Activated CD4-positive, alpha-beta T cell treated with anti-CD3 and anti-CD28 coated beads, Interleukin-2, amount 50 U/mL, for 4 hours (primary cell): ENCODE data around the gene TGFB3.
"Not testable (repeated sequence)": the region's sequence is repeated elsewhere in the genome, so short reads cannot be mapped to it uniquely, and the experiment has no call there.

Source experiments
- DNase-seq, 2 experiments: peaks; one replicate each; pipeline ENCODE4 v3.0.0-alpha.2; 2020

The TGFB3 gene

DNA sequence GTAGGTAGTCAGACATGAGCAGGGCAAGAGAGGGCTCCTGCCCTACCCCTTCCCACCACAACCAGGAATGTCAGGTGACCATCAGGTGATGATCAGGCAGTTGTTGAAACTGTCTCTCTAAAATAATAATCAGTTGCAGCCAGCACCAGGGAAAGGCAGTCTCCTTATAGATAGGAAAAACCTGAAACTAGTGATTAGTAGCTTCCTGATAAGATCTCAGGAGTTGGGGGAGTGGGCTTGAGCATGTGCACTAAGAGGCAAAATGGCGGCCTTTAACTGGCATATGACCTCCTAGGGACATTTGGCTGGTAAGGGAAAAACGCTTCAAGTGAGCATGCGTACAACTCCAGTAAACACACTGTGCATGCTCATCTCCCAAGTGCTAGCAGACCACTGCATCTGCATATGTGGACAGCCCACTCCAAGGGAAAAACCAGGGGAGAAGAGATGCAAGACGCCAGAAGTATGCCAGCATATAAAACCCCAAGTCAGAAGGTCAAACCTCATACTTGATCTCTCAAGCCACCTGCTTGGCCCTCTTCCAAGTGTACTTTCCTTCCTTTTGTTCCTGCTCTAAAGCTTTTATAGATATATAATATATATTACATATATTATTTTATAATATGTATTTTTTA, 37.1 kb downstream of the TGFB3 start:
- DNase-seq, result no peak

DNA sequence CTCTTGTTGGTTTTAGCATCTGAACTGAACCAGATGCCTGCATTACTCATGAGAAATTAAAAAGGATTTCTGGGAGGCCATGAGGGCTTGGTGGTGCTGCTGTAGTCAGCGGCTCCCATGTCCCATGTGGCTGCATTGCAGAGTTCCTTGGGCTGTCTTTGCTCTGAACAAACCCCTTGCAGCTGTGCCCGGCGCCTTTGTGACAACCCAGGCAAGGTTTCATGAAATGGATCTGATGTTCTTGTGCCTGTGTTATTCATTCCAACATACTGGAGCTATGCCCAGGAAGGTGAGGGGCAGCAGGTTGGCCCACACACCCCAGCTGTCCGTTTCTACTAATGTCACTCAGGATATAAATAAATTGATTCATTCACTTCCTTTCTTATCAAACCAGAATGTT, 40.8 kb downstream of the TGFB3 start:
- DNase-seq, result no peak

DNA sequence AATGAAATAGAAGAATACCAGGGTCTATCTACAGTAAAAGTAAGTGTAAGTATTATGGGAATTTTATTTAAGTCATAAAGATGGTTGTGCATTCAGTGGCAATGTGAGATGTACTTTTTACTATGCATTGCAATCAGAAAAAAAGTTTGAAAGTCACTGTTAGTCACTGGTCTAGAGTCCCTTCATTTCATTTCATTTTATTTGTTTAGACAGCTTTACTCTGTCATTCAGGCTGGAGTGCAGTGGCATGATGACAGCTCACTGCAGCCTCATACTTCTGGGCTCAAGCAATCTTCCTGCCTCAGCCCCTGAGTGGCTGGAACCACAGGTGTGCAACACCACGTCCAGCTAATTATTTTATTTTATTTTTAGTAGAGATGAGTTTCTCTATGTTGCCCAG, 42.6 kb downstream of the TGFB3 start:
- DNase-seq, result no peak

DNA sequence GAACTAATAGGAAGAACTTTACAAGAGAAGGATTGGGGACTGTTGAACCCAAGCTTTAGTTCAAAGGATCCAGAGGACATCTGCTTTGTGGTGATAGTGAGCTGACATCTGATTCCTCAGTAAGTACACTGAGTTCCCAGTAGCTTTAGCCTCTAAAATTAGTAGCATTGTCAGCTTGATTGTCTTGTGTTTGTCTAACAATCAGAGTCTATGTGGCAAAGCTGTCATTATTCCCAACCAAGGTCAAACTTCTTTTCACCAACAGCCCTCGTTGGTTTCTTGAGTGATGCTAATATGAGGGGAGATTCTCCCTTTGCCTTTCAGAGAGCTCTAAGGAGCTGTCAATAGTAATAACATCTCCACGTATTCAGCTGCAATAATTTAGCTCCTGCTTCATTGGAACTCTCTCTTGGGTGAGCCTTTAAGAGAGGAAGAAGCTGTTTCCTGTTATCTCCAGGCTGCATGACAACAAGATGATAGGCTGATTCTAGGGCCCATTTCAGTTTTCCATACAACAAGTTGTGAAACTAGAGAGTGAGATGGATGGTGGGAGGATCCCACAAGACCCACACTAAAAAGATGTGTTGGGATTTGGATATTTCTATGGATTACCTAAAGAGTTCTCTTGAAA, 46.7 kb downstream of the TGFB3 start:
- no peak for DNase-seq

DNA sequence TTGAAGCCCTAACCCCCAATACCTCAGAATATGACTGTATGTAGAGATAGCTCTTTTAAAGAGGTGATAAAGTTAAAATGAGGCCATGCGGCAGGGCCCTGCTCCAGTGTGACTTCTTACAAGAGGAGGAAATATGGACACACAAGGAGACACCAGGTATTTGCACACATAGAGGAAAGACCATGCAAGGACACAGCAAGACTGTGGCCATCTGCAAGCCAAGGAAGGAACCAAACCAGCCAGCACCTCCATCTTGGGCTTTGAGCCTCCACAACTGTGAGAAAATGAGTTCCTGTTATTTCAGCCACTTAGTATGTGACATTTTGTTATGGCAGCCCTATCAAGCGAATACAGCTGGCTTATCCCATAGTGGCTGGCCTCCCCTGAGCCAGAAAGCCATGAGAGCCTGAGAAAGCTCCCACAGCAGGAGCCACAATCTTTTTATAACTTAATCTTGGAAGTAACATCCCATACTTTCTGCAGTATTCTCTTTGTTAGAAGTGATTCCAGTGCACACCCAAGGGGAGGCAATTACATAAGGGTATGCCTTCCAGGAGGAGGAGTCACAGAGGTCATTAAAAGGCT, 48.0 kb downstream of the TGFB3 start:
- no peak for DNase-seq

DNA sequence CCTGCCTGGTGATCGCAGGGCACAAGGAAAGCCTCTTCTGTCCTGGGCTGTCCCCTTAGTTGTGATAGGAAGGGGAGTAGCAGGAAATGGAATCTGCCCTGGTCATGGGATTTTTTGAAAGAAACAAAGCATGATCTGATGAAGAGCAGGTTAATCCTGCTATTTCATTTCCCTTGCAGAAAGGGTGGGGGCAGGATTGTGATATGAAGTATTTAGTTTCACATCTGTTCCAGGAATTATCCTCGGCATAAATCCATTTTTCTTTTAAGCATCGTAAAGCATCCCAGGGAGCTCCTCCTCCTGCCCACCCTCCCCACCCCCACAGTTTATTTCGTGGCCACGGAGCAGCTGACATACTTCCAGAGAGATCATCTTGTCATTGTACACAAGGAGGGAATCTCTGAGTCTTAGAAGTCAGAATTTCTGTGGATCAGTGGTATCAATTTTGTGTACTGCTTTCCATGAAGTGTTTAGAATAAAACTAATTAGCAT, 53.1 kb downstream of the TGFB3 start:
- DNase-seq, result no peak

DNA sequence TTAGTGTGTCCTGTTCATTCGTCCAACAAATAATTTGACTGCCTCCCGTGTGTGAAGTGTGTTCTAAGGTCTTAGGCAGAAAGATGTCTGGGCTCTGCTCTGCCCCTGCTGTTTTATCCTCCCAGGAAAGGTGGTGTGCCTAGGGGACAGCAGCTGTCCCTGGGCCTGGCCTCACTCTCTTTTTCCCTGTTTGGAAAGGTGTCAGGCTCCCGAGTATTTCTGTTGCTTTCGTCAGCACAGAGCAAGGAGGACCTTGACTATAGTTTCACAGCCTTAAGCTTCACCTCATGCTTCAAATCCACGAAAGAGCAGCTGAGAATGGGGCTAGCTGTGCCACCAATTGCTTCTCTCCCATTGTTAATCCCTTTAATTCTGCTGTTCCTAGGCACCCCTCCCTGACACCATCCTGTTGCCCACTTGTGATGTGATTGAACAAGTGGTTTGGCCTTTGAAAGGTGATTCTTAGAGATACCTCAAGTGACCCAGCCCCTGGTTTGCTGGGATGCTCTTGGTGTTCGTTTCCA, 54.2 kb downstream of the TGFB3 start:
- no peak for DNase-seq

DNA sequence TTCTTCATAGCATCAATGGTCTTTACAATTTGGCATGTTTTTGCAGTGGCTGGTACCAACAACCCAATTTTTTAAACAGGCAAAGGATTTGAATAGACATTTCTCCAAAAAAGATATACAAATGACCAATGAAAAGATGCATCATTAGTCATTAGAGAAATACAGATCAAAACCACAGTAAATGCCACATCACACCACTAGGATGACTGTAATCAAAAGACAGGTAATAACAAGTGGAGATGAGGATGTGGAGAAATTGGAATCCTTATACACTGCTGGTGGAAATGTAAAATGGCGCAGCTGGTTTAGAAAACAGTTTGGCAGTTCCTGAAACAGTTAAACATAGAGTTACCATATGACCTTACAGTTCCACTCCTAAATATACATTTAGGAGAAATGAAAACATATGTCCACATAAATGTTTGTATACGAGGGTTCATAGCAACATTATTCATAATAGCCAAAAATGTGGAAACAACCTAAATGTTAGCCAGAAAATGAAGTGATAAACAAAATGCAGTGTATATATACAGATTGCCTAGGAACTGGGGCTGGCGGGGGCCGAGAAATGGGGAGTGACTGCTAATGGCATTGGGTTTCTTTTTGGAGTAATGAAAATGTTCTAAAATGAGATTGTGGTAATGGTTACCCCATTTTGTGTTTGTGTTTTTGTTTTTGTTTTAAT, 55.2 kb downstream of the TGFB3 start:
- DNase-seq, result no peak

DNA sequence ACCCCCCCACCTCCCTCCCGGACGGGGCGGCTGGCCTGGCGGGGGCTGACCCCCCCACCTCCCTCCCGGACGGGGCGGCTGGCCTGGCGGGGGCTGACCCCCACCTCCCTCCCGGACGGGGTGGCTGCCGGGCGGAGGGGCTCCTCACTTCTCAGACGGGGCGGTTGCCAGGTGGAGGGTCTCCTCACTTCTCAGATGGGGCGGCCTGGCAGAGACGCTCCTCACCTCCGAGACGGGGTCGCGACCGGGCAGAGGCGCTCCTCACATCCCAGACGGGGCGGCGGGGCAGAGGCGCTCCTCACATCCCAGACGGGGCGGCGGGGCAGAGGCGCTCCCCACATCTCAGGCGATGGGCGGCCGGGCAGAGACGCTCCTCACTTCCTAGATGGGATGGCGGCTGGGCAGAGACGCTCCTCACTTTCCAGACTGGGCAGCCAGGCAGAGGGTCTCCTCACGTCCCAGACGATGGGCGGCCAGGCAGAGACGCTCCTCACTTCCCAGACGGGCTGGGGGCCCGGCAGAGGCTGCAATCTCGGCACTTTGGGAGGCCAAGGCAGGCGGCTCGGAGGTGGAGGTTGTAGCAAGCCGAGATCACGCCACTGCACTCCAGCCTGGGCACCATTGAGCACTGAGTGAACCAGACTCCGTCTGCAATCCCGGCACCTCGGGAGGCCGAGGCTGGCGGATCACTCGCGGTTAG, 56.5 kb downstream of the TGFB3 start:
- not testable (repeated sequence) for DNase-seq

DNA sequence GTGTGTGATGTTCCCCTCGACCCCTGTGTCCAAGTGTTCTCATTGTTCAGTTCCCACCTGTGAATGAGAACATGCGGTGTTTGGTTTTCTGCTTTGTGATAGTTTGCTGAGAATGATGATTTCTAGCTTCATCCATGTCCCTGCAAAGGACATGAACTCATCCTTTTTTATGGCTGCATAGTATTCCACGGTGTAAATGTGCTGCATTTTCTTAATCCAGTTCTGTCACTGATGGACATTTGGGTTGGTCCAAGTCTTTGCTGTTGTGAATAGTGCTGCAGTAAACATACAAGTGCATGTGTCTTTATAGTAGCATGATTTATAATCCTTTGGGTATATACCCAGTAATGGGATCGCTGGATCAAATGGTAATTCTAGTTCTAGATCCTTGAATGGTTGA, 61.4 kb downstream of the TGFB3 start:
- DNase-seq, result not testable (repeated sequence)

DNA sequence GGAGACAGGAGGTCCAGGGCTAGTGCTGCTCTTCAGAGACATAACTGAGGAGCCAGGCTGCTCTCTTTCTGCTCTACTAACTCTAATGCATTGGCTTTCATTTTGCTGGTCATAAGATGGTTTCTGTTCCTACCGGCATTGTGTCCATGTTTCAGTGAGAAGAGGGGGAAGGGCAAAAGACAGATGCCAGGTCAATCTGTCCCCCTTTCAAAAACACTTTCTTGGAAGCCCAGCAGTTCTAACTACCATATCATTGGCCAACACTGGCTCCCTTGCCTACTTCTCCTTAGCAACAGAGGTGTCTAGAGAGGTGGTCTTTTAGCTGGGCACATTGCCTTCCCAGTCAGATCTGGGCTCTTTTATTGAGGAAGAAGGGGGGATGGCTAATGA, 63.9 kb downstream of the TGFB3 start:
- no peak for DNase-seq

DNA sequence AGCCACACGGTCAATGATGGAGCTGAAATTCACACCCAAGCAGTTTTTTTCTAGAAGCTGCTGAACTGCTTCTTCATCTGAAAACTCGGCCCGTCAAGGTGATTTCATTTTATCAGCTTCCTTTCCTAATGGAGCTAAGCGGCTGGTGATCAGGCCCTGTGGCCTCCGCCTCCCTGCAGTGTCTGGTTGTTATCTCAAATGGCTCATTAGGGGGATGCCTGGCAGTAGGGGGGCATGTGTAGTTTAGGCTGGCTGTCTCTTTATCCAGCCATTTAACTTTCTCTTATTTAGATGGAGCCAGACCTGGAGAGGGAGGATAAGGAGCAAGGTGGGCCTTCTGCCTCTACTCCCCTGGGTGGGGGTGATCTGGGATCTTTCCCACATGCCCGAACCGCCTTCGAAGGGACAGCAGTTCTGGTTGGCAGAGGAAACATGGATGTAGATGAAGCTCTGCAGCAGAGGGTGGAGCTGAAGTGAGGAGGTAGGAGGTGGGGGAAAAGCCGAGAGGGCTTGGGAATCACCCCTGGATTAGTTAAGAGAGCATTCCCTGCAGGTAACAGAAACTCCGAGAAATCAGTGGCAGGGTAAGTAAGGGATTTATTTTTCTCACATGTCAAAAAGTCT, 64.4 kb downstream of the TGFB3 start:
- DNase-seq, result no peak

DNA sequence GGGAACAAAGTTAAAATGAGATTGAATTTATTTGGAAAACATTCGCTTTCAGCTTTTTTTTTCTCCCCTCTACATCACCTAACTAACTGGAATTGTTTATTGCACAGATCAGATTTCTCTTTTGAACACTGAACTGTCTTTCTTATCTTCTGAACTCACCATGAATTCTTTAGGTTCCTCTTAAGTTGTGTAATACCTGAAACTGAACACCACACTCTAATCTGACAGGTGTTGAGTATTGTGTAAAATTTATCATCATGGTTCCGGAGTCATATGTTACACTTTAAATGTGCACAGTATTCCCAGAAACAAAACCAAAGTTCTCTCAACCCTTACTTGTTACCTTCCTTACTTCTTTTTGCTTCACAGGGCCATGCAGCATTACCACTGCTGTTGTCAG, 66.8 kb downstream of the TGFB3 start:
- no peak for DNase-seq

DNA sequence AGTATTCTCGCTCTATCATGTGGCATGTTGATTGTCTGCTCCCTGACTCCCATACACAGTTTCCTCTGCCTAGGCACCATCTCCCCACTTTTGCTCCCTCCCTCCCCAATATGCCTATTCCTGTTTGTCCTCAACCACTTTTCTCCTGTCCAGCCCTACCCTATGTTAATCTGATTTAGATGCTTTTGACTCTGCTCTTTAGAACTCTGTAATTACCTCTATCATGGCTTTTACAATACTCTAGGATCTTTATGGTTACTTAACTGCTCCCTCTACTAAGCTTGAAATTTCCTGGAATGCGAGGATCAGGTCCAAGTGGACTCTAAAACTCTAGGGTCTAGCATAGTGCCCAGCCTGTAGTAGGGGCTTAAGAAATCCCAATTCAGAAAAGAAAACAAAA, 68.6 kb downstream of the TGFB3 start:
- no peak for DNase-seq

DNA sequence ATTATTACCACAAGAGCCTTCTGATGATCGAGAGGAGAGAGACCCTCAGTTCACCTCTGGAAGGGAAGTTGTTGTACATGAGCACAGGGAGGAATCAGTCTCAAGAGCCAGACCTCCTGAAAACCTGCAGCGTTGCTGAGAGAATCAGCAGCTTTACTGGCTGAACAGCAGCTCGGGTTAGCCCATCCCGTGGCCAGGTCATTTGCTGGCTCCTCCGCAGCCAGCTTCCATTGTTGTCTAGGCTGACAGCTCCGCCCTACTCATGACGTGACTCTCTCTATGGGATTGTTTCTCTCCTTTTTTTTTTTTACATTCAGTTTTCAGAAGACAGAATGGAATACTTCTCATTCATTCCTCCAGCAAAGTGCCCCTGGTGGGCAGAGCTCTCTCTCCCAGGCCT, 69.9 kb downstream of the TGFB3 start:
- DNase-seq, result no peak

DNA sequence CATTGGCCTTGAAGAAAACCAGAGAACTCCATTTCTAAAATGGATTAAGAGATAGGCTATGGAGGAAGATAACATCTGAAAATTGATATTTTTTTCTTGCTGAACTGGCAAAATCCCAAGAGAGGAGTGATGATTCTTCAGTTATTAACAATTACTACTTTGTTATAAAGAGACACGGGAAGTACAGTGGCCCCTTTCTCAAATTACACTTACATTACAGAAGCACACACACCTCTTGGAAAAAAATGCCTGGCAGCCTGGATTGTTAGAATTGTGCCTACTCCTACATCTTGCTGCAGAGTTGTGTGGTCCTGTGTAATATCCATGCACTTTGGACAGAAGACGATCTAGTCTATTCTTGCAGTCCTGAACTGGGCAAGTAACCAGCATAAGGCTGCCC, 71.7 kb downstream of the TGFB3 start:
- no peak for DNase-seq

DNA sequence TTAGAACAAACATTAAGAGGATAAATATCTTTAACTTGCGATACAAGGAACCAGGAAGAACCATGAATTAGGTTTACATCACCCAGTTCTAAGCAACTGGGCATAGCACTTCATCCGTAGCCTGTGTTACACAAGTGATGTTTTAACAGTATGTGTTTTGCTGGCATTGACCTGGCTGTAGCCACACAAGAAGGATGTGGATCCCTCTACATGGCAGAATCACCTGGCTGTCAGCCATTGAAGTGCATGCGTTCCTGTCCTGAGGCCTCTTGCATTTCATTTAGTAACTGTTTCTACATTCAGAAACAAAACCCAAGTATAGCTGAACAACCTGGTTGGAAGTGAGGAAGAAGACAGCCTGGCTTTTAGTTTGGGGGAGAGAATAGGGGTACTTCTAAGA, 72.2 kb downstream of the TGFB3 start:
- no peak for DNase-seq
